Measurements from ENCODE around the gene ANXA1. TPM values are rescaled to one million over a fixed set of nuclear protein-coding genes. Genes with fewer than 3 reads are reported as not detected.

ANXA1 gene
- total and polyA plus RNA-seq, 10 of the 15 experiments (the other 5 are each of a cell fraction or from before 2014, with no cell fraction given), result 6.6 to 30.1 (median 12.6) TPM

GRCh38 chr9:73182928-73183327, 31.3 kb downstream of the ANXA1 start (continued):
- TF ChIP-seq TCF7 (IDR thresholded peaks at IDR 0.05; ENCODE audit: borderline replicate concordance), result no peak
- no peak for TF ChIP-seq SMAD5 (IDR thresholded peaks at IDR 0.05; ENCODE audit: low read depth)
- TF ChIP-seq, protein P1, sequence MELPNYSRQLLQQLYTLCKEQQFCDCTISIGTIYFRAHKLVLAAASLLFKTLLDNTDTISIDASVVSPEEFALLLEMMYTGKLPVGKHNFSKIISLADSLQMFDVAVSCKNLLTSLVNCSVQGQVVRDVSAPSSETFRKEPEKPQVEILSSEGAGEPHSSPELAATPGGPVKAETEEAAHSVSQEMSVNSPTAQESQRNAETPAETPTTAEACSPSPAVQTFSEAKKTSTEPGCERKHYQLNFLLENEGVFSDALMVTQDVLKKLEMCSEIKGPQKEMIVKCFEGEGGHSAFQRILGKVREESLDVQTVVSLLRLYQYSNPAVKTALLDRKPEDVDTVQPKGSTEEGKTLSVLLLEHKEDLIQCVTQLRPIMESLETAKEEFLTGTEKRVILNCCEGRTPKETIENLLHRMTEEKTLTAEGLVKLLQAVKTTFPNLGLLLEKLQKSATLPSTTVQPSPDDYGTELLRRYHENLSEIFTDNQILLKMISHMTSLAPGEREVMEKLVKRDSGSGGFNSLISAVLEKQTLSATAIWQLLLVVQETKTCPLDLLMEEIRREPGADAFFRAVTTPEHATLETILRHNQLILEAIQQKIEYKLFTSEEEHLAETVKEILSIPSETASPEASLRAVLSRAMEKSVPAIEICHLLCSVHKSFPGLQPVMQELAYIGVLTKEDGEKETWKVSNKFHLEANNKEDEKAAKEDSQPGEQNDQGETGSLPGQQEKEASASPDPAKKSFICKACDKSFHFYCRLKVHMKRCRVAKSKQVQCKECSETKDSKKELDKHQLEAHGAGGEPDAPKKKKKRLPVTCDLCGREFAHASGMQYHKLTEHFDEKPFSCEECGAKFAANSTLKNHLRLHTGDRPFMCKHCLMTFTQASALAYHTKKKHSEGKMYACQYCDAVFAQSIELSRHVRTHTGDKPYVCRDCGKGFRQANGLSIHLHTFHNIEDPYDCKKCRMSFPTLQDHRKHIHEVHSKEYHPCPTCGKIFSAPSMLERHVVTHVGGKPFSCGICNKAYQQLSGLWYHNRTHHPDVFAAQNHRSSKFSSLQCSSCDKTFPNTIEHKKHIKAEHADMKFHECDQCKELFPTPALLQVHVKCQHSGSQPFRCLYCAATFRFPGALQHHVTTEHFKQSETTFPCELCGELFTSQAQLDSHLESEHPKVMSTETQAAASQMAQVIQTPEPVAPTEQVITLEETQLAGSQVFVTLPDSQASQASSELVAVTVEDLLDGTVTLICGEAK (IDR thresholded peaks at IDR 0.05; ENCODE audit: borderline replicate concordance), result no peak

GRCh38 chr9:73183428-73183827, 31.8 kb downstream of the ANXA1 start:
- no TSS peak for BruUV-seq (replicated peaks)
- no peak overlapping the region for H3K4me2 ChIP-seq (ENCODE audit: control insufficient read depth, insufficient read depth)
- no peak overlapping the region for H2AFZ ChIP-seq (ENCODE audit: control insufficient read depth, low read depth, low read length)
- H3K27me3 ChIP-seq (replicated peaks in 1 of 2; ENCODE audit: control insufficient read depth in 2 of 2, insufficient read depth in 2 of 2, low read length in 1 of 2), result no peaks in the 10 kb centered on the region
- ChIA-PET POLR2A (no interaction called here), CTCF (interaction anchor here (0.6 to 8.7 kb wide), 15 partner anchors 11 to 312 kb away, joined by 3 to 174 read pairs (median 4); no protein-coding TSS in a partner anchor), RAD21 (ENCODE audit: unreplicated experiment) (interaction anchor here (0.7 to 9.0 kb wide), 5 partner anchors 10 to 160 kb away, joined by 3 to 108 read pairs (median 5); no protein-coding TSS in a partner anchor), SMC1A (ENCODE audit: uncharacterized antibody, unreplicated experiment) (interaction anchor here (0.8 to 4.9 kb wide), 13 partner anchors 11 to 147 kb away, joined by 3 to 46 read pairs (median 4); no protein-coding TSS in a partner anchor)
- H3K9me3 ChIP-seq (replicated peaks; ENCODE audit: control insufficient read depth, insufficient read depth, low read length), result no peaks in the 10 kb centered on the region
- H3K36me3 ChIP-seq (ENCODE audit: control insufficient read depth in 2 of 2, insufficient read depth in 2 of 2, low read length in 1 of 2), result no peaks in the 10 kb centered on the region
- no peak overlapping the region for H3K9ac ChIP-seq (ENCODE audit: control insufficient read depth, insufficient read depth, low read length)
- no peak overlapping the region for H3K27ac ChIP-seq (ENCODE audit: control insufficient read depth, insufficient read depth)
- ATAC-seq, result no peak
- no peak for DNase-seq (ENCODE audit: low read depth, low spot score)
- TF ChIP-seq HDAC2 (IDR thresholded peaks at IDR 0.05) (no peak), MTA3 (IDR thresholded peaks at IDR 0.05; ENCODE audit: borderline replicate concordance, low read length) (no peak), MAX (IDR thresholded peaks at IDR 0.05; ENCODE audit: low read depth, low read length) (no peak), TCF12 (IDR thresholded peaks at IDR 0.05; ENCODE audit: low read depth, low read length) (no peak), ZBED1 (IDR thresholded peaks at IDR 0.05; ENCODE audit: borderline replicate concordance) (no peak), ZZZ3 (IDR thresholded peaks at IDR 0.05; ENCODE audit: control insufficient read depth, insufficient read length, low read depth) (no peak), SREBF1 (IDR thresholded peaks at IDR 0.05; ENCODE audit: low read length) (no peak), SMAD1 (IDR thresholded peaks at IDR 0.05; ENCODE audit: low read depth, partially characterized antibody) (no peak), CREM (IDR thresholded peaks at IDR 0.05; ENCODE audit: low read depth) (no peak)
- no peak overlapping the region for H3K4me3 ChIP-seq
- peaks cover 4% of the 10 kb centered on the region; the same call in 1 of the 2 replicates for H3K4me1 ChIP-seq (ENCODE audit: control insufficient read depth, insufficient read depth, low read length)
- no peak for FAIRE-seq
- H3K79me2 ChIP-seq (ENCODE audit: control insufficient read depth, insufficient read depth, low read length), result no peaks in the 10 kb centered on the region
- intact Hi-C loops (cut with micrococcal nuclease; ENCODE audit: unreplicated experiment) (loop anchor here (5.0 to 10.0 kb wide), 3 partner anchors 149 to 326 kb away; no protein-coding TSS in a partner anchor), in situ Hi-C loops (cut with MboI) (loop anchor here (10.0 kb wide), 1 partner anchor 329 kb away; no protein-coding TSS in a partner anchor)
- no peaks in the 10 kb centered on the region for H4K20me1 ChIP-seq (ENCODE audit: control insufficient read depth, insufficient read depth)

Data from GM12878 (cell line).